ENCODE measurements around the gene CDK2.

- TF ChIP-seq CTCF (IDR thresholded peaks at IDR 0.05 in 4 of 5, conservative IDR thresholded peaks at IDR 0.05 in 1 of 5), result no peak
- no peak for TF ChIP-seq POLR2A (IDR thresholded peaks at IDR 0.05)
Observed at GRCh38 chr12:55974308-55974730, 7.7 kb downstream of the CDK2 start.

Measured in gastrocnemius medialis (tissue), 4 donors.